ENCODE data around the gene ZSCAN31.
A peak's percentile ranks its signal among the peaks of the same experiment; 100 is the strongest.

ZSCAN31 gene

GRCh38 chr6:28345201-28345600 is 9.3 kb upstream of the ZSCAN31 start:
- H3K4me3 Mint-ChIP-seq: no peak overlapping the region
- no peak overlapping the region for H3K27ac Mint-ChIP-seq
- DNase-seq: no peak
- H3K27me3 Mint-ChIP-seq: peaks cover 6 to 8% of the 10 kb centered on the region in 2 donors
- H3K4me1 Mint-ChIP-seq: peaks cover 0 to 1% of the 10 kb centered on the region in 2 donors
- H3K36me3 Mint-ChIP-seq: peaks cover 4 to 7% of the 10 kb centered on the region in 2 donors
- H3K9me3 Mint-ChIP-seq: peaks cover 0 to 6% of the 10 kb centered on the region in 2 donors
- ATAC-seq (replicated peaks): no peak

GRCh38 chr6:28343898-28344677 is 8.1 kb upstream of the ZSCAN31 start:
- peaks cover 0 to 6% of the 10 kb centered on the region in 2 donors for H3K9me3 Mint-ChIP-seq
- H3K27me3 Mint-ChIP-seq: peaks cover 6 to 8% of the 10 kb centered on the region in 2 donors
- no peaks in the 10 kb centered on the region for H3K4me1 Mint-ChIP-seq
- no peak overlapping the region for H3K4me3 Mint-ChIP-seq
- H3K36me3 Mint-ChIP-seq: peaks cover 3 to 4% of the 10 kb centered on the region in 2 donors
- H3K27ac Mint-ChIP-seq: no peak overlapping the region
- DNase-seq: no peak
- ATAC-seq (replicated peaks): no peak

GRCh38 chr6:28340310-28341095 is 4.6 kb upstream of the ZSCAN31 start:
- DNase-seq: no peak
- H3K36me3 Mint-ChIP-seq: peaks cover 3 to 4% of the 10 kb centered on the region in 2 donors
- H3K4me1 Mint-ChIP-seq: no peaks in the 10 kb centered on the region
- peaks cover 3 to 6% of the 10 kb centered on the region in 2 donors for H3K27me3 Mint-ChIP-seq
- peaks cover 0 to 6% of the 10 kb centered on the region in 2 donors for H3K9me3 Mint-ChIP-seq
- ATAC-seq (replicated peaks): no peak
- H3K27ac Mint-ChIP-seq: no peak overlapping the region
- no peak overlapping the region for H3K4me3 Mint-ChIP-seq

- H3K27ac Mint-ChIP-seq: no peak overlapping the region
- peaks cover 10 to 17% of the 10 kb centered on the region in 2 donors for H3K4me1 Mint-ChIP-seq
- no peak for DNase-seq
- no peaks in the 10 kb centered on the region for H3K27me3 Mint-ChIP-seq
- peaks cover 0 to 10% of the 10 kb centered on the region in 2 donors for H3K9me3 Mint-ChIP-seq
- H3K36me3 Mint-ChIP-seq: peaks cover 3 to 4% of the 10 kb centered on the region in 2 donors
- no peak overlapping the region for H3K4me3 Mint-ChIP-seq
- ATAC-seq (replicated peaks): no peak
Observed at GRCh38 chr6:28337121-28337520, 1.2 kb upstream of the ZSCAN31 start.

- Mint-ChIP-seq H3K4me3 (no peak overlapping the region), H3K9me3 (peaks cover 0 to 8% of the 10 kb centered on the region in 2 donors), H3K27ac (no peak overlapping the region), H3K36me3 (peaks cover 3 to 4% of the 10 kb centered on the region in 2 donors), H3K27me3 (no peaks in the 10 kb centered on the region), H3K4me1 (peaks cover 10 to 17% of the 10 kb centered on the region in 2 donors)
- peak; percentile 70 for DNase-seq
- peak; percentile 75 to 79 for ATAC-seq (replicated peaks)
Observed at GRCh38 chr6:28336284-28337120, 554 bp upstream of the ZSCAN31 start.

- no peak overlapping the region for H3K27ac Mint-ChIP-seq
Observed at GRCh38 chr6:28335040-28335563, 846 bp downstream of the ZSCAN31 start.

GRCh38 chr6:28334286-28335039 is 1.5 kb downstream of the ZSCAN31 start:
- Mint-ChIP-seq H3K9me3 (peaks cover 0 to 3% of the 10 kb centered on the region in 2 donors), H3K27me3 (no peaks in the 10 kb centered on the region)

More at GRCh38 chr6:28335040-28335563, 846 bp downstream of the ZSCAN31 start:
- Mint-ChIP-seq H3K27me3 (no peaks in the 10 kb centered on the region), H3K36me3 (peaks cover 0 to under 1% of the 10 kb centered on the region in 2 donors), H3K4me1 (peaks cover 10 to 17% of the 10 kb centered on the region in 2 donors), H3K9me3 (peaks cover 0 to 3% of the 10 kb centered on the region in 2 donors), H3K4me3 (no peak overlapping the region)
- DNase-seq (no peak), ATAC-seq (replicated peaks) (peak; percentile 1 to 3)

GRCh38 chr6:28333599-28334018 is 2.3 kb downstream of the ZSCAN31 start:
- Mint-ChIP-seq H3K27ac (no peak overlapping the region), H3K4me3 (no peak overlapping the region), H3K36me3 (peaks cover 7 to 8% of the 10 kb centered on the region in 2 donors), H3K9me3 (peaks cover 6 to 11% of the 10 kb centered on the region in 2 donors), H3K27me3 (no peaks in the 10 kb centered on the region), H3K4me1 (peaks cover 10 to 17% of the 10 kb centered on the region in 2 donors)
- ATAC-seq (replicated peaks): no peak
- DNase-seq: no peak

More at GRCh38 chr6:28334286-28335039, 1.5 kb downstream of the ZSCAN31 start:
- H3K4me3 Mint-ChIP-seq: no peak overlapping the region
- DNase-seq: no peak
- H3K4me1 Mint-ChIP-seq: peaks cover 10 to 17% of the 10 kb centered on the region in 2 donors
- H3K27ac Mint-ChIP-seq: peak overlapping the region; percentile 78
- no peak for ATAC-seq (replicated peaks)
- peaks cover 0 to under 1% of the 10 kb centered on the region in 2 donors for H3K36me3 Mint-ChIP-seq

GRCh38 chr6:28333047-28333446 is 2.9 kb downstream of the ZSCAN31 start:
- Mint-ChIP-seq H3K27ac (peak overlapping the region; percentile 4), H3K36me3 (peaks cover 7 to 8% of the 10 kb centered on the region in 2 donors), H3K4me3 (no peak overlapping the region), H3K9me3 (peaks cover 6 to 11% of the 10 kb centered on the region in 2 donors), H3K4me1 (peaks cover 10 to 17% of the 10 kb centered on the region in 2 donors), H3K27me3 (no peaks in the 10 kb centered on the region)
- DNase-seq (no peak), ATAC-seq (replicated peaks) (no peak)

- no peak overlapping the region for H3K27ac Mint-ChIP-seq
- H3K27me3 Mint-ChIP-seq: no peaks in the 10 kb centered on the region
- no peak overlapping the region for H3K4me3 Mint-ChIP-seq
- H3K9me3 Mint-ChIP-seq: peaks cover 22 to 30% of the 10 kb centered on the region in 2 donors
- ATAC-seq (replicated peaks): no peak
- DNase-seq: no peak
- H3K36me3 Mint-ChIP-seq: peaks cover 29 to 30% of the 10 kb centered on the region in 2 donors
- peaks cover 10 to 15% of the 10 kb centered on the region in 2 donors for H3K4me1 Mint-ChIP-seq
Observed at GRCh38 chr6:28330041-28330440, 5.9 kb downstream of the ZSCAN31 start.

GRCh38 chr6:28326371-28326948 is 9.5 kb downstream of the ZSCAN31 start:
- Mint-ChIP-seq H3K4me3 (no peak overlapping the region), H3K27me3 (peaks cover 0 to 10% of the 10 kb centered on the region in 2 donors), H3K4me1 (no peaks in the 10 kb centered on the region), H3K27ac (no peak overlapping the region), H3K36me3 (peaks cover 46 to 49% of the 10 kb centered on the region in 2 donors), H3K9me3 (peaks cover 35 to 36% of the 10 kb centered on the region in 2 donors)
- DNase-seq (no peak), ATAC-seq (replicated peaks) (no peak)

GRCh38 chr6:28323813-28324424 is 12.0 kb downstream of the ZSCAN31 start:
- Mint-ChIP-seq H3K27ac (no peak overlapping the region), H3K4me3 (no peak overlapping the region), H3K4me1 (no peaks in the 10 kb centered on the region), H3K9me3 (peaks cover 31 to 35% of the 10 kb centered on the region in 2 donors), H3K27me3 (peaks cover 0 to 10% of the 10 kb centered on the region in 2 donors), H3K36me3 (peaks cover 40 to 48% of the 10 kb centered on the region in 2 donors)
- no peak for DNase-seq
- ATAC-seq (replicated peaks): no peak
